BLaER1 treated with 17β-estradiol and CSF1 and Interleukin-3, amounts not matched to agents 10 nM and 100 nM (cell line): ENCODE results near the gene FBN3.
A peak's percentile ranks its signal among the peaks of the same experiment; 100 is the strongest.
"Not testable (repeated sequence)": the region's sequence is repeated elsewhere in the genome, so short reads cannot be mapped to it uniquely, and the experiment has no call there.

ENCODE experiments used
- H3K27ac ChIP-seq, 11 experiments: shearing (Covaris generic); formaldehyde crosslinking; 2 replicates each; pipeline ENCODE4 v1.8.1; 2022
- H3K27me3 ChIP-seq, 11 experiments: shearing (Covaris generic); formaldehyde crosslinking; 2 replicates each; pipeline ENCODE4 v1.8.1; 2022
- H3K36me3 ChIP-seq, 11 experiments: shearing (Covaris generic); formaldehyde crosslinking; 2 replicates each; pipeline ENCODE4 v1.8.1; 2022
- H3K4me1 ChIP-seq, 10 experiments: shearing (Covaris generic); formaldehyde crosslinking; 2 replicates each; pipeline ENCODE4 v1.8.1; 2022
- H3K4me2 ChIP-seq, 11 experiments: shearing (Covaris generic); formaldehyde crosslinking; 2 replicates each; pipeline ENCODE4 v1.8.1; 2022
- H3K4me3 ChIP-seq, 10 experiments: shearing (Covaris generic); formaldehyde crosslinking; 2 replicates each; pipeline ENCODE4 v1.8.1; 2022
- H3K9ac ChIP-seq, 11 experiments: shearing (Covaris generic); formaldehyde crosslinking; 2 replicates each; pipeline ENCODE4 v1.8.1; 2022
- H3K9me3 ChIP-seq, 11 experiments: shearing (Covaris generic); formaldehyde crosslinking; replicated peaks in 1 of 11; 2 replicates each; pipeline ENCODE4 v1.8.1; 2022
- H4K20me1 ChIP-seq, 11 experiments: shearing (Covaris generic); formaldehyde crosslinking; 2 replicates each; pipeline ENCODE4 v1.8.1; 2022
- Cebpa-rat ChIP-seq, 11 experiments: shearing (Covaris generic); IDR thresholded peaks; 2 replicates each; pipeline ENCODE4 v1.8.1; 2022

The FBN3 gene

GRCh38 chr19:8105471-8105870 is 43.9 kb downstream of the FBN3 start:
- no peak overlapping the region for H3K4me2 ChIP-seq
- peaks cover 0 to 7% (median 0%) of the 10 kb centered on the region in 11 experiments; a peak in 1 of 22 replicates for H3K9me3 ChIP-seq
- H3K27me3 ChIP-seq: no peaks in the 10 kb centered on the region; a peak in 1 of 22 replicates
- no peak overlapping the region for H3K9ac ChIP-seq
- H3K4me3 ChIP-seq: no peak overlapping the region
- H3K36me3 ChIP-seq: no peaks in the 10 kb centered on the region
- peaks cover 0 to 9% (median 4%) of the 10 kb centered on the region in 10 experiments; a peak in 5 of 20 replicates for H3K4me1 ChIP-seq
- H4K20me1 ChIP-seq: no peaks in the 10 kb centered on the region
- H3K27ac ChIP-seq: no peak overlapping the region
- TF ChIP-seq Cebpa-rat (IDR thresholded peaks at IDR 0.05): no peak

DNA sequence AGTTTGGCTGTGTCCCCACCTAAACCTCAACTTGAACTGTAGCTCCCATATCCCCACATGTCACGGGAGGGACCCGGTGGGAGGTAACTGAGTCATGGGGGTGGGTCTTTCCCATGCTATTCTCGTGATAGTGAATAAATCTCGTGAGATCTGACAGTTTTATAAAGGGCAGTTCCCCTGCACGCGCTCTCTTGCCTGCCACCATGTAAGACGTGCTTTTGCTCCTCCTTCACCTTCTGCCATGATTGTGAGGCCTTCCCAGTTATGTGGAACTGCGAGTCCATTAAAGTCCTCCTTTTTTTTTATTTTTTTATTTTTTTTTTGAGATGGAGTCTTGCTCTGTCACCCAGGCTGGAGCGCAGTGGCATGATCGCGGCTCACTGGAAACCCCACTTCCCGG is 47.5 kb downstream of the FBN3 start:
- H3K27me3 ChIP-seq, H3K4me2 ChIP-seq, H3K27ac ChIP-seq, H3K36me3 ChIP-seq, H3K9ac ChIP-seq, H3K4me3 ChIP-seq, H4K20me1 ChIP-seq, H3K9me3 ChIP-seq: not testable (repeated sequence)
- H3K4me1 ChIP-seq: peaks cover 0 to 11% (median 6%) of the 10 kb centered on the region in 10 experiments; a peak in 8 of 20 replicates

- no peaks in the 10 kb centered on the region for H4K20me1 ChIP-seq
- TF ChIP-seq Cebpa-rat (IDR thresholded peaks at IDR 0.05): no peak
- peaks cover 0 to 12% (median 6%) of the 10 kb centered on the region in 10 experiments; a peak in 8 of 20 replicates for H3K4me1 ChIP-seq
- no peak overlapping the region for H3K4me2 ChIP-seq
- H3K9me3 ChIP-seq: peaks cover 10 to 15% (median 12%) of the 10 kb centered on the region in 11 experiments
- no peak overlapping the region for H3K4me3 ChIP-seq
- no peak overlapping the region for H3K9ac ChIP-seq
- H3K27ac ChIP-seq: no peak overlapping the region
- H3K27me3 ChIP-seq: no peaks in the 10 kb centered on the region
- no peaks in the 10 kb centered on the region for H3K36me3 ChIP-seq
Measured at GRCh38 chr19:8101311-8101710, 48.1 kb downstream of the FBN3 start.

DNA sequence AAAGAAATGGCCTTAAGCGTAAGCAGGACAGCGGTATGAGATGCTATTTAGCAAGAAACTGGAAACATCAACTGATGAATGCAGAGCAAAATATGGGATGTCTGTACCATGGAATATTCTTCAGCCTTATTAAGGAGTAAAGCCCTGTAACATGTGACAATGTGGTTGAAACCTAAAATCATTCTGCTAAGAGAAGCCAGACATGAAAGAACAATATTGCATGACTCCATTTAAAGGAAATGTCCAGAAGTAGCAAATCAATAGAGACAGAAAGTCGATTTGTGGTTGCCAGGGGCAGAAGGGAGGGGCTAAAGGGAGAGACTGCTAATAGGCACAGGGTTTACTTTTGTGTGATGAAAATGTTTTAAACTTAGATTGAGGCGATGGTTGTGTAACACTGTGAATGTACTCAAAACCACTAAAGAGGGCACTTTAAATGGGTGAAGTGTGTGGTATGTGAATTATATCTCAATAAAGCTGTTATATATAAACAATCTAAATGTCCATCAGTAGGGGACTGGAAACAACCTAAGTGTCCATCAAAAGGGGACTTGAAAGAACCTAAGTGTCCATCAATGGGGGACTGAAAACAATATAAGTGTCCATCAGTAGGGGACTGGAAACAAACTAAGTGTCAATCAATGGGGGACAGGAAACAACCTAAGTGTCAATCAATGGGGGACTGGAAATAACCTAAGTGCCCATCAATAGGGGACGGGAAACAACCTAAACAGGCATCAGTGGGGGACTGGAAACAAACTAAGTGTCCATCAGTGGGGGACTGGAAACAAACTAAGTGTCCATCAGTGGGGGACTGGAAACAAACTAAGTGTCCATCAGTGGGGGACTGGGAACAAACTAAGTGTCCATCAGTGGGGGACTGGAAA is 51.5 kb downstream of the FBN3 start:
- Histone ChIP-seq H3K4me3 (no peak overlapping the region), H3K27me3 (no peaks in the 10 kb centered on the region; a peak in 1 of 22 replicates), H3K9me3 (peaks cover 36 to 48% (median 42%) of the 10 kb centered on the region in 11 experiments), H3K36me3 (no peaks in the 10 kb centered on the region), H3K4me2 (peak overlapping the region in 3 of 11 experiments; percentile 1 to 35 (median 19); a peak in 4 of 22 replicates), H3K4me1 (peaks cover 0 to 12% (median 6%) of the 10 kb centered on the region in 10 experiments; a peak in 8 of 20 replicates), H4K20me1 (no peaks in the 10 kb centered on the region), H3K27ac (no peak overlapping the region), H3K9ac (no peak overlapping the region)
- TF ChIP-seq Cebpa-rat (IDR thresholded peaks at IDR 0.05): no peak

GRCh38 chr19:8097198-8097597 is 52.2 kb downstream of the FBN3 start:
- Histone ChIP-seq H3K9me3 (peaks cover 36 to 48% (median 42%) of the 10 kb centered on the region in 11 experiments), H3K9ac (no peak overlapping the region), H3K4me1 (peaks cover 0 to 12% (median 6%) of the 10 kb centered on the region in 10 experiments; a peak in 8 of 20 replicates), H3K36me3 (no peaks in the 10 kb centered on the region), H4K20me1 (no peaks in the 10 kb centered on the region), H3K27me3 (no peaks in the 10 kb centered on the region; a peak in 1 of 22 replicates), H3K4me2 (peak overlapping the region in 5 of 11 experiments; percentile 1 to 35 (median 19); a peak in 5 of 22 replicates), H3K27ac (no peak overlapping the region), H3K4me3 (no peak overlapping the region)
- TF ChIP-seq Cebpa-rat (IDR thresholded peaks at IDR 0.05): no peak

DNA sequence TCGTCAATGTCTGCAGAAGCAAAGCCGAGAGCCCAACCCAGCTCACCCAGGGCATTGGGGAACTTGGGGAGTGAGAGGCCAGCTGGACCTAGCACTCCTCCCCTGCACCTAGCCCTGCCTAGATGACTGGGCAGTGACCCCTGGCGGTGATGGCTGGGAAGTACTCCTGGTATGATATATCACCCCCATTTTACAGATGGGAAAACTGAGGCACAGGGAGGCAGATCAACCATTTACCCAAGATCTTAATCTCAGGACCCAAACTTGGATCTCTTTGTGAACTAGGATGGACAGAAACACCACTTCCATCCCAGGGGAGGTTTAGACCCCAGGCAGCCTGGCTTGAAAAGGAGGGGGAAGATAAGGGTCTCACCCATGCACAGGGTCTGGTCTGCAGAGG is 53.3 kb downstream of the FBN3 start:
- peaks cover 0 to 12% (median 6%) of the 10 kb centered on the region in 10 experiments; a peak in 8 of 20 replicates for H3K4me1 ChIP-seq
- peak overlapping the region in 4 of 10 experiments; percentile 13 to 30 (median 20); a peak in 2 of 20 replicates for H3K4me3 ChIP-seq
- peaks cover 36 to 48% (median 42%) of the 10 kb centered on the region in 11 experiments for H3K9me3 ChIP-seq
- H3K27me3 ChIP-seq: no peaks in the 10 kb centered on the region; a peak in 1 of 22 replicates
- no peaks in the 10 kb centered on the region for H4K20me1 ChIP-seq
- TF ChIP-seq Cebpa-rat (IDR thresholded peaks at IDR 0.05): no peak
- no peak overlapping the region for H3K9ac ChIP-seq
- H3K27ac ChIP-seq: no peak overlapping the region
- H3K4me2 ChIP-seq: no peak overlapping the region
- no peaks in the 10 kb centered on the region for H3K36me3 ChIP-seq

DNA sequence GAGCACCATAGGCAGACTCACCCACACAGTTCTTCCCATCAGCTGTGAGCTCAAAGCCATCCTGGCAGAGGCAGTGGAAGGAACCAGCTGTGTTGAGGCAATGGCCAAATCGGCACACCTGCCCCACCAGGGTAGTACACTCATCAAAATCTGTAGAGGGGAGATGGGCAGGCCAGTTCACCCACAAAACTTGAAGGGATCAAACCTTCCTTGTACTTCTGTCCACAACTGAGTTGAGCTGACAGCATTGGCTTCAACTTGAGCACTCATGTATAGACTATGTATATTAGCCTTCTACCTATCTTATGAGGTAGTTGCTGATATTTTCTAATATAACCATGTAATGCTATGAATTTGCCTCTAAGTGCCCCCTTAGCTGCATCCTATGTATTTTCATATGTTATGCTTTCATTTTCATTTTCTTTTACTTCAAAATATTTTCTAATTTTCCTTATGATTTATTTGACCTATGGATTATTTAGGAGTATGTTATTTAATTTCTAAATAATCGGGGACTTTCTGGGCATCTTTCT is 54.0 kb downstream of the FBN3 start:
- H3K36me3 ChIP-seq: no peaks in the 10 kb centered on the region

GRCh38 chr19:8094336-8094735 is 55.1 kb downstream of the FBN3 start:
- H3K9ac ChIP-seq: no peak overlapping the region

More for the DNA sequence above, 54.0 kb downstream of the FBN3 start:
- H4K20me1 ChIP-seq: no peaks in the 10 kb centered on the region
- TF ChIP-seq Cebpa-rat (IDR thresholded peaks at IDR 0.05): no peak
- peak overlapping the region in 3 of 10 experiments; percentile 18 to 29 (median 21); a peak in 3 of 20 replicates for H3K4me3 ChIP-seq
- peaks cover 36 to 49% (median 42%) of the 10 kb centered on the region in 11 experiments for H3K9me3 ChIP-seq
- no peak overlapping the region for H3K27ac ChIP-seq
- peaks cover 0 to 12% (median 6%) of the 10 kb centered on the region in 10 experiments; a peak in 8 of 20 replicates for H3K4me1 ChIP-seq
- no peak overlapping the region for H3K4me2 ChIP-seq
- no peaks in the 10 kb centered on the region; a peak in 1 of 22 replicates for H3K27me3 ChIP-seq
- H3K9ac ChIP-seq: no peak overlapping the region

DNA sequence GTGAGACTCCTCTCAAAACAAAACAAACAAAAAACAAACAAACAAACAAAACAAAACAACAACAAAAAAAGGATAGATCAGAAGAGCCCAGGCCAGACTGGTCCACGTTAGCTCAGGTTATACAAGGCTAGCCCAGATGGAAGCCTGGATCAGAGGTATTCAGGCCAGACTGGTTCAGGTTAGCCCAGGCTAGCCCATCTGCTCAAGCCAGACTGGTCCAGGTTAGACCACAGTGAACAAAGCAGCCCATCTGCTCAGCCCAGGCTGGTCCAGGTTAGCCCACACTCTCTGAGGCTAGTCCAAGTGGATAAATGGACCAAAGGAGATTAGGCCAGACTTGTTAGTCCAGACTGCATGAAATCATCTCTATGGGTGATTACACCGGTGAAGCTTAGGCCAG is 55.7 kb downstream of the FBN3 start:
- peaks cover 0 to 12% (median 6%) of the 10 kb centered on the region in 10 experiments; a peak in 8 of 20 replicates for H3K4me1 ChIP-seq
- no peaks in the 10 kb centered on the region for H4K20me1 ChIP-seq
- no peak overlapping the region for H3K27ac ChIP-seq
- no peak for TF ChIP-seq Cebpa-rat (IDR thresholded peaks at IDR 0.05)
- H3K9me3 ChIP-seq: peaks cover 38 to 63% (median 50%) of the 10 kb centered on the region in 11 experiments
- H3K9ac ChIP-seq: no peak overlapping the region
- H3K27me3 ChIP-seq: no peaks in the 10 kb centered on the region; a peak in 1 of 22 replicates
- no peak overlapping the region for H3K4me2 ChIP-seq
- no peaks in the 10 kb centered on the region for H3K36me3 ChIP-seq
- no peak overlapping the region for H3K4me3 ChIP-seq

More at GRCh38 chr19:8094336-8094735, 55.1 kb downstream of the FBN3 start:
- Histone ChIP-seq H3K4me3 (no peak overlapping the region), H3K27me3 (no peaks in the 10 kb centered on the region; a peak in 1 of 22 replicates), H3K9me3 (peaks cover 38 to 60% (median 50%) of the 10 kb centered on the region in 11 experiments), H3K4me1 (peaks cover 0 to 12% (median 6%) of the 10 kb centered on the region in 10 experiments; a peak in 8 of 20 replicates), H3K36me3 (no peaks in the 10 kb centered on the region), H3K4me2 (no peak overlapping the region), H4K20me1 (no peaks in the 10 kb centered on the region), H3K27ac (no peak overlapping the region)
- TF ChIP-seq Cebpa-rat (IDR thresholded peaks at IDR 0.05): no peak
